Effector CD4-positive, alpha-beta T cell (primary cell): ENCODE data around the gene RDH8. TPM values are rescaled to one million over a fixed set of nuclear protein-coding genes. Genes with fewer than 3 reads are reported as not detected.

Experiments used
- DNase-seq: peaks from one replicate; pipeline ENCODE4 v3.0.0-alpha.2; 2020
- total RNA-seq: gene quantifications from one replicate; lab custom pipeline; 2026; lab: John Stamatoyannopoulos, UW

Gene RDH8, protein sequence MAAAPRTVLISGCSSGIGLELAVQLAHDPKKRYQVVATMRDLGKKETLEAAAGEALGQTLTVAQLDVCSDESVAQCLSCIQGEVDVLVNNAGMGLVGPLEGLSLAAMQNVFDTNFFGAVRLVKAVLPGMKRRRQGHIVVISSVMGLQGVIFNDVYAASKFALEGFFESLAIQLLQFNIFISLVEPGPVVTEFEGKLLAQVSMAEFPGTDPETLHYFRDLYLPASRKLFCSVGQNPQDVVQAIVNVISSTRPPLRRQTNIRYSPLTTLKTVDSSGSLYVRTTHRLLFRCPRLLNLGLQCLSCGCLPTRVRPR
- not detected for total RNA-seq

- DNase-seq: no peak
Observed at GRCh38 chr19:10013316-10013715, at the start of gene RDH8. RDH8 (plus strand) TSS chr19:10013483; CDS start chr19:10013498, 15 bp downstream.

DNA sequence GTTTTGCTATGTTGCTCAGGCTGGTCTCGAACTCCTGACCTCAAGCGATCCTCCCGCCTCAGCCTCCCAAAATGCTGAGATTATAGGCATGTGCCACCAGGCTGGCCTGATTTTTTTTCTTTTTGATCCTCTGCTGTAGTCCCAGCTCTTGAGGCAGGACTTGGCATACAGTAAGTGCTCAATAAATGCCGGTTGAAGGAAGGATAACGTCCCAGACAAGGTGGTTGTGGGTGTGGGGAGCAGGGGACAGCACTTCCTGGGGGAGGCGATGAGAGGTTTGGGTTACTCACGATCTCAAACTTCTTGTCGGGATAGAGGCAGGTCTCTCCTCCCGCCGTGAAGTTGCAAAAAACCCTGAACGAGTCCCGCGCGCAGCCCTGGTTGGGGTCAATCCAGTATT is 47.3 kb upstream of the RDH8 start:
- no peak for DNase-seq

DNA sequence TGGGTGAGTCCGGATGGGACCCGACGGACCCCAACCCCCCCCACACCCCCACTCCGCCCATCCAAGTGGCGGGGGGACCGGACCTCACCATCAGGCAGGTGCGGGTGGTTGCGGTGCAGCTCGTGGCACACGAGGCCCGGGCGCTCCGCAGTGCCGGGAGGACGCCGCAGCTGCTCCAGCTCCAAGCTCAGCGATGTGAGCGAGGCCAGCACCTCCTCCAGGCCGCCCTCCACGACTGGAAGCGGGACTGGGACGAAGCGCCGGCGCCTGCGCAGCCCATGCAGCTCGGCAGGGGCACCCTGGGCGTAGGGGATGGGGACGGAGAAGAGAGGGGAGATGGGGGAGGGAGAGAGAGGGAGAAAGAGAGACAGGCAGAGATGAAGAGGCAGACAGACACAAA is 46.8 kb upstream of the RDH8 start:
- no peak for DNase-seq

- no peak for DNase-seq
Observed at GRCh38 chr19:9967326-9967725, 46.0 kb upstream of the RDH8 start.

- DNase-seq: no peak
Observed at GRCh38 chr19:9968820-9969687, 44.2 kb upstream of the RDH8 start.

DNA sequence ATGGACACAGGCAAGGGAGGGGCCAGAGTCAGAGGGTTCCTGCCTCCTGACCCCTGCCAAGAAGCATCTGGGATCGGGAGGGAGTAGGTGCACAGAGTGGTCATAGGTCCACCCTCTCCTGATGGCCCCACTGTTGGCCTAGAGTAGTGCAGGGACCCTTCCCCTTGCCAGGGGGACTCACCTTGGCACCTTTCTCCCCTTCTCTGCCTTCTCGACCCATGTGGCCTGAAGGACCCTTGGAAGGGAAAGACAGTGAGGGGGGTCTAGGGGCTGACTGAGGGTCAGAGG is 43.7 kb upstream of the RDH8 start:
- DNase-seq: no peak

GRCh38 chr19:9970481-9970880 is 42.8 kb upstream of the RDH8 start:
- no peak for DNase-seq

GRCh38 chr19:9971166-9971897 is 42.0 kb upstream of the RDH8 start:
- DNase-seq: no peak

- DNase-seq: no peak
Observed at GRCh38 chr19:9972103-9972502, 41.2 kb upstream of the RDH8 start.

DNA sequence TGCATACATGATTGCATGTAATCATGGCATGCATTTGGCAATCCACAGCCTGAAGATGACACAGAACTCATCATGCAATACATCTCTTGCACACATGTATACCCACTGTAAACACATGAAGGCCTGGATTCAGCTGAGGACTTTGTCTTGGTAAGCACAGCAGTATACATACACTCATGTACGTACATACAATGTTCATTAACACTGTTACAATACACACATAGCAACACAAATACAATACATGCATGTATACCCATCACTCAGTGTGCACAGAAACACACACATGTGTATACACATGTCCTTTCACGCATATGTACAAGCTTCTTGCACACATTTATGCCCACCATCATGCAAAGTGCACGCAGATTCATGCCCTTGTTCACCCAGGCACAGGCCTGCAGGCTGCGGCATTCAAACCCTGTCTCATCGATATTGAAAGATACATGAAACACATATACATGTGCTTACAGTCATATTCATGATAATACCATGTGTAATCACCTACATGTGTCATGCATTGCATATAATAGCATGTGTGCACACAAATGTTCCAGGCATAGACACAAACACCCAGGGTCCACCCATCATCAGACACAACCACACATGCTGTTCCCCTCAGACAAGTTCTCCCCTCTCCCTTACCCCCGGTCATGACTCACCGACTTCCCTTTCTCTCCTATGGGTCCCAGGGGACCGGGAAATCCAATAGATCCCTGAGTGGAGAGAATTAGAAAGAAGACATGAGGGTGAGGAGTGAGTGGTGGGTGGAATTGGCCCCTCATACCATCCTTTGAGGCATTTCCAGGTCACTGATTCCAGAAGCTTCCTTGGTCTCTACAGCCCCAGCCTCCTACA is 31.6 kb upstream of the RDH8 start:
- no peak for DNase-seq

DNA sequence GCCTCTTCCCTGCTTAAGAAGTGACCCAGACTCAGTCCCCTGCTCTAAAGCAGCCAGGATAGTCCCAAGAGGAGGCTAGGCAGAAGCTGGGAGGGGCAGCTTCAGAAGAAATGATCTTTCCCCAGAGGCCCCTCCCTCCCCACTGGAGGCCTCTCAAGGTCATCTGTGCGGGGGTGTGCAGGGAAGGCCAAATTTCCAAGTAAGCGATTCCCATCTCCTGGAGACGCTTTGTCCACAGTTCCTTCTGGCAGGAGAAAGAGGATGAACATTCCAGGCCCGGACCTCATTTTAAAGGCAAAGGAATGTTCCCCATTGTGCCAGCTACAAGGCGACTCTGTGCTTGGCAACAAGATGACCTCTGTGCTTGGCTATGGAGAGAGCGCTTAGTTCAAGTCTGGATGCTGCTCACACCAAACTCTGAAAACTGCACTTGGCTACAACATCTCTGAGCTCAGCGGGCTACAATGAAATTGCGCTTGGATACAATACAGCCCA is 26.4 kb upstream of the RDH8 start:
- DNase-seq: no peak

GRCh38 chr19:9989504-9989903 is 23.8 kb upstream of the RDH8 start:
- DNase-seq: no peak

- no peak for DNase-seq
Observed at GRCh38 chr19:9991425-9992191, 21.7 kb upstream of the RDH8 start.

DNA sequence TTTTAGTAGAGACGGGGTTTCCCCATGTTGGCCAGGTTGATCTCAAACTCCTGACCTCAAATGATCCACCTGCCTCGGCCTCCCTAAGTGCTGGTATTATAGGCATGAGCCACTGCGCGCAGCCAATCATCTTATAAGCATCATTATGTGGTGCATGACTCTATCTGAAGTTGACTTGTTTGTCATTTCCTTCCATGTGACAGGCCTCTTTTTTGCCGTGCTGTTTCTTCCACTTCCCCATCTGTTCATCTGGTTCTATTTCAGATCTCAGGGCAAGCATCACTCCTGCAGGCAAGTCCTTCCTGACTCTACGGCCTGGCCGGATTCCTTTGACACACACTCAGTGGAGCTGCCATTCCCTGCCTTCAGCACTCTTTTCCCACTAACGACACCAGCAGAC is 18.2 kb upstream of the RDH8 start:
- no peak for DNase-seq

DNA sequence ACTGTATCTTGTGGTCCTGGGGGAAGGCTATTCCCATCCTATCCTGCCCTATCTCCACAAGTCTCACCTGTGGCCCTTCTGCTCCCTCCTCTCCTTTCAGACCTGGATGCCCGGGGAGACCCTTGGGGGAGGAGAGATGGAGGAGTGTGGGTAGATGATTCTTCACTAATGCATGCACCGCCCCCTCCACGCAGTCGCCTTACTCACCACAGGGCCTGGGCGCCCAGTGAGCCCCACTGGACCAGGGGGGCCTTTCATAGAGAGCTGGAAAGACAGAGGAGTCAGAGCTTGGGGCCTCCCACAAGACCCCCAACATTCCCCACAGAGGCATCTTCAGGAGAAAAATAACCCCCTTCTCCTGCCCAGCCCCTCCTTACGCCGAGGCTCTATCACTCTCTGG is 17.3 kb upstream of the RDH8 start:
- DNase-seq: no peak

DNA sequence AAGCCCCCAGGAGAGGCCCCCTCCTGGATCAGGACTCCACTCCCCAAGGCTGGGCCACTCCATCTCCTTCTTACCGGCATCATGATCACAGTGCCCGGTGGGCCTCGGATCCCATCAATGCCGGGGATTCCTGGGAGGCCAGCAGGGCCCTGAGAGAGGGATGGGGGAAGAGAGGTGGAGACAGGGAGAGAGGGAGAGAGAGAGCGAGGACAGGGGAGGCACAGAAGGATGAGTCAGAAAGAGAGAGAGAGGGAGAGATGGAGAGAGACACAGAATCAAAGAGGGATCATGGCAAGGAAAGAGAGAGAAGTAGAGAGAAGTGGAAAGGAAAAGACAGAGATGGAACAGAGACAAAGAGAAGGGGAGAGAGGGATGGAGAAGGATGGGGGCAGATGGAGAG is 16.7 kb upstream of the RDH8 start:
- no peak for DNase-seq

DNA sequence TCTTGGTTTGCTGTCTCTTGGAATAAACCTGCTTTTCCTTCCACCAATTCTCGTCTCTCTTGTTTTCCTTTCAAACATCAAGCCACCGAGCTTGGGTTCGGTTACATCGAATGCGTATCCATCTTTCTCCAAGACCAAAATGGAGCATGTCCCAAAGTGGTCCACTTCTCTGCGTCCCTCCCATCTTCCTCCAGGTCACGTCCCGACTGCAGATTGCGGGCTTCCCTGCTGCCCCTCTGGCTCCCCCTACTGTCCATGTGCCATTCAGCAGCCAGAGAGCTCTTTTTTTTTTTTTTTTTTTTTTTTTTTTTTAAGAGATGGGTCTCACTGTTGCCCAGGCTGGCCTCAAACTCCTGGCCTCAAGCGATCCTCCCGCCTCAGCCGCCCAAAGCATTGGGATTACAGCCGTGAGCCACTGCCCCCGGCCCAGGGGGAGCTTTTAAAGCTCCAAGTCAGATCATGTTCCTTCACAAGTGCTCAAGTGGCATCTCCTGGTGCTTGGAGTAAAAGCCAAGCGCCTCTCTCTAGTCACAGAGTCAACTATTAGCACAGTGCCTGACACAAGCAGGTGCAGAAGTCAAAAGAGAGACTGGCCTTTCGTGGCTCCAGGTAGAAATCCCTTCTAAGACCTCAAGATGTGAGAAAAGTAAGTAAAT is 13.0 kb upstream of the RDH8 start:
- peak; percentile 54 for DNase-seq

- DNase-seq: no peak
Observed at GRCh38 chr19:10001899-10002298, 11.4 kb upstream of the RDH8 start.

DNA sequence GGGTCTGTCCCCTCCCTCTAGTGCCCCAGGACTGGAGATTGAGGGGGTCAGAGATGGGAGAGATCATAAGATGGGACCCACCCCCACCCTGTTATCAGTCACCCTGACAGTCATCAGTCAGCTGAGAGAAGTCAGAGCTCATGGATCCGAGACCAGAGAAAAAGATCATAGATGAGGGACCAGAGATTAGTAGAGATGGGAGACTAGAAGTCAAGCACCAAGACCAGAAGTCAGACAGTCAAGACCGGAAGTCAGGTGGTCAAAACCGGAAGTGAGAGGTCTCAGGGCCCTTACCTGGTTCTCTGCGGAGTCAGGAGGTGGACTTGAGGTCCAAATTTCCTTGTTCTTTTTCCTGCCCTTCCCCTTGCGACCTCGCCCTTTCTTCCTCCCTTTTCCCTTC is 10.0 kb upstream of the RDH8 start:
- DNase-seq: no peak

GRCh38 chr19:10004617-10005016 is 8.7 kb upstream of the RDH8 start:
- DNase-seq: no peak

- DNase-seq: no peak
Observed at GRCh38 chr19:10005632-10006334, 7.5 kb upstream of the RDH8 start.
